Dermis blood vessel endothelial cell (primary cell): ENCODE results near the gene BCAM. TPM values are rescaled to one million over a fixed set of nuclear protein-coding genes. Genes with fewer than 3 reads are reported as not detected.
"Not testable (repeated sequence)": the region's sequence is repeated elsewhere in the genome, so short reads cannot be mapped to it uniquely, and the experiment has no call there.

Experiments
- DNase-seq: peaks from one replicate; pipeline ENCODE4 v3.0.0; 2010
- total RNA-seq: library from RNA; depleted of rRNA; stranded (reverse); fragments of >200 nt; gene quantifications from 2 replicates; pipeline ENCODE4 v1.2.3, GENCODE V29; 2014

Gene BCAM
- total RNA-seq, 1 donor from 2014 or later = 62.3 TPM

- no peak for DNase-seq
Measured at GRCh38 chr19:44851427-44851826, 42.5 kb downstream of the BCAM start.

- no peak for DNase-seq
Measured at GRCh38 chr19:44855606-44856005, 46.7 kb downstream of the BCAM start.

GRCh38 chr19:44856421-44857083, 47.6 kb downstream of the BCAM start:
- peak; percentile 74 for DNase-seq

GRCh38 chr19:44857837-44858236, 48.9 kb downstream of the BCAM start:
- DNase-seq = no peak

- not testable (repeated sequence) for DNase-seq
Measured at GRCh38 chr19:44861576-44861975, 52.7 kb downstream of the BCAM start.

- no peak for DNase-seq
Measured at GRCh38 chr19:44863990-44864389, 55.1 kb downstream of the BCAM start.

- DNase-seq = no peak
Measured at GRCh38 chr19:44865196-44865767, 56.4 kb downstream of the BCAM start.

- no peak for DNase-seq
Measured at GRCh38 chr19:44866664-44867063, 57.8 kb downstream of the BCAM start.

GRCh38 chr19:44867578-44867977, 58.7 kb downstream of the BCAM start:
- no peak for DNase-seq

- DNase-seq = peak; percentile 79
Measured at GRCh38 chr19:44869733-44870470, 61.0 kb downstream of the BCAM start.

Other genes with a start within 250 kb of the BCAM start
- gene IGSF23, start 195.5 kb upstream of the BCAM start, total RNA-seq = not detected in 2 replicates
- 95.7 and 104 TPM in 2 replicates for gene PVR, start 165.2 kb upstream of the BCAM start, total RNA-seq
- 0.47 and 0.85 TPM in 2 replicates for gene CEACAM19, start 137.6 kb upstream of the BCAM start, total RNA-seq
- 0.17 TPM in 1 of 2 replicates, not detected in the other for gene CEACAM16, start 110.0 kb upstream of the BCAM start, total RNA-seq
- gene BCL3, start 60.4 kb upstream of the BCAM start, total RNA-seq = 3.2 and 6.3 TPM in 2 replicates
- gene CBLC, start 31.2 kb upstream of the BCAM start, total RNA-seq = not detected in 2 replicates
- 154 and 187 TPM in 2 replicates for gene NECTIN2, start 37.2 kb downstream of the BCAM start, total RNA-seq
- gene TOMM40, start 82.2 kb downstream of the BCAM start, total RNA-seq = 50.0 and 81.6 TPM in 2 replicates
- gene APOE, start 96.7 kb downstream of the BCAM start, total RNA-seq = 4.0 and 7.8 TPM in 2 replicates
- gene APOC1, start 105.5 kb downstream of the BCAM start, total RNA-seq = 1.7 and 1.9 TPM in 2 replicates
- gene APOC4, start 133.1 kb downstream of the BCAM start, total RNA-seq = not detected in 2 replicates
- not detected in 2 replicates for gene APOC2, start 136.9 kb downstream of the BCAM start, total RNA-seq
- gene CLPTM1, start 146.3 kb downstream of the BCAM start, total RNA-seq = 28.9 and 65.8 TPM in 2 replicates
- gene RELB, start 192.4 kb downstream of the BCAM start, total RNA-seq = 16.8 and 18.4 TPM in 2 replicates
- gene CLASRP, start 229.9 kb downstream of the BCAM start, total RNA-seq = 13.8 and 16.0 TPM in 2 replicates